Bronchial smooth muscle cell (primary cell): ENCODE data around the gene TTPAL. TPM values are rescaled to one million over a fixed set of nuclear protein-coding genes. Genes with fewer than 3 reads are reported as not detected.

Experiments used
- total RNA-seq: library from RNA; depleted of rRNA; stranded (reverse); fragments of >200 nt; gene quantifications from 2 replicates; pipeline ENCODE4 v1.2.1, GENCODE V29; 2014

Gene TTPAL, protein sequence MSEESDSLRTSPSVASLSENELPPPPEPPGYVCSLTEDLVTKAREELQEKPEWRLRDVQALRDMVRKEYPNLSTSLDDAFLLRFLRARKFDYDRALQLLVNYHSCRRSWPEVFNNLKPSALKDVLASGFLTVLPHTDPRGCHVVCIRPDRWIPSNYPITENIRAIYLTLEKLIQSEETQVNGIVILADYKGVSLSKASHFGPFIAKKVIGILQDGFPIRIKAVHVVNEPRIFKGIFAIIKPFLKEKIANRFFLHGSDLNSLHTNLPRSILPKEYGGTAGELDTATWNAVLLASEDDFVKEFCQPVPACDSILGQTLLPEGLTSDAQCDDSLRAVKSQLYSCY
- 5.5 and 7.7 TPM in 2 replicates for total RNA-seq

DNA sequence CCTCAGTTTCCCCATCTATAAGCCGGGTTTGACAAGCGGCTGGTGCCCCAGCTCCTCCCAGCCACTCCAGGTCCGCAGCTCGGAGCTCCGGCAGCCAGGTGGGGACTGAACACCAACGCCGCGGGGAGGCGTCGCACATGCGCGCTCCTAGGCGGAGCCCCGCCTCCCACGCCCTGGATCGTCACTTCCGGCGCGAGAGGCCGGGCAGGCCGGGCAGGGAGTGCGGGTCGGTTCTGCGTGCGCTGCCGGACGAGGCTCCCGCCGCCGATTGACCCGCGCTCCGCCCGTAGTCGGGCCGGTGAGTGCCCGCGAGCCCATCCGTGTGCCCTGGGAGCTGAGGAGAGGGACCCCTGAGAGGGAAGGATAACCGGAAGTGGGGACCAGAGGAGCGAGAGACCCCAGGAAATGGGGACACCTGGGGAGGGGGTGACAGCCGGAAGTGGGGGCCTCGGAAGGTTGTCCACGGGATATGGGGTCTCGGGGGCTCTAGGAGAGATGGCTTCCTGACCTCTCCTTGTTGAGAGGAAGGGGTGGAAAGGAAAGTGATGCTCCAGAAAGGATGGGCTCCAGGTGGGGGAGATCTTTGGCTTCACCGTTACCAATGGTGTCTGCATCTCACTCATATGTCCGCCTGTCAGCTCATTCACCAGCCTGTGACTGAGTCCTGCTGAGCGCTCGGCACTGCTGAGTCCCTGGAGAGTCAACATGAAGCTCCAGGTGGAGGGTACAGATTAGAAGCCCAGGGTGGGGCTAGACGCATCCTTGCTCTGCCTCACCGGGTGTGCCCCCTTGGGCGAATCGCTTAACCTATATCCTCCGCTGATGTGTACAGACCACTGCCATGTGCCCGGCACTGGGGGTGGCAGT lies at the start of gene TTPAL:
Gene TTPAL, plus strand, starts transcription at position 181 of the 867 bp plus-strand sequence. CDS start 4,126 bp downstream, outside the sequence.

DNA sequence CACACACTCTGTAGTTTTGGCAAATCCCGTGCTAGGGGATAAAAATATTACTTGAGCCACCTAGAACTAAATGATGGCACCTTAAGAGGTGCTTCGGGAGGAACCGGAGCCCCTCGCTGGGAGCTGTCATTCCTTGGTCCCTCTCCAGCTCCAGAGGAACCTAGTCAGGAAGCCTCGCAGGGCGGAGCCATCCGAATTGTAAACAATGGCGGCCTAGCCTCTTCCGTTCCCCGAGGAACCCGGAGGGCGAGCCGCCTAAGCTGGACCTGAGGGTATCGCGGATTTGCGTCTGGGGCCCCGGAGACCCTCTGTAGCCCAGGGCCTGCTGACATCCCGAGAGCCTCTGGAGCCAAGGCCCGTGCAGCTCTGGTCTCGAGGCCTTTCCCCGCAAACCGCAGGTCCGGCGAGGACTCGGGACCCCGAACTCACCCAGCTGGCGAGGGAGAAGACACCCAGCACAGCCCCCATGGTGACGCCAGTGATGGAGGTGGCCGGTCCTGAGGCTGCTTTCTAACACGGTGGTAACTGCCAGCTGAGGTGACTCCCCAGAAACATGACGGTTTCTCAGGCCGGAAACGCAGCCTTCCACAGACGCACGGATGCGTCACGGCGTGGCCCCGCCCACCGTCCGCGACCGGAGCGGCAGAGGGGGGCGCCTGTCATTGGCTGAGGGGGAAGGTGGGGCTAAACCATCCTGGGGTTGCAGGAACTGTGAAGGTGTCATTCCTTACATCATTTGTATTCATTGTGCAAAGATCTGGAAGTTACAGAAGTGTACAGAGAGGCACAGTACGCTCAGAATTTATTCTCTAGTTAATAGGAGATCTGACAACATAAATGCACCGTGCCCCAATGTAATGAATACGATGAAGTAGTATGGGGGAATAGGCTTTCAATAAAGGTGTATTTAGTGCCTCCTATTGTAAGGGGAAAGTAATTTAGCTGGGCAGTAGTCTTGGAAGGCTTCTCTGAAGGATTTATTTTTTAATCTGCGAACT lies 46.1 kb downstream of the TTPAL start, which contains the start of gene SERINC3:
Gene SERINC3, minus strand, starts transcription at position 587 of the 998 bp plus-strand sequence. Its CDS starts 119 bp downstream, at position 468.

Other genes with a start within 250 kb of the TTPAL start
- 0.17 TPM in 1 of 2 replicates, not detected in the other for gene GDAP1L1, start 228.6 kb upstream of the TTPAL start, total RNA-seq
- gene FITM2, start 164.7 kb upstream of the TTPAL start, total RNA-seq: 4.4 and 6.7 TPM in 2 replicates
- not detected in 2 replicates for gene R3HDML, start 138.8 kb upstream of the TTPAL start, total RNA-seq
- gene HNF4A, start 120.2 kb upstream of the TTPAL start, total RNA-seq: not detected in 2 replicates
- 95.7 and 131 TPM in 2 replicates for gene SERINC3, start 46.2 kb downstream of the TTPAL start, total RNA-seq
- gene PKIG, start 106.7 kb downstream of the TTPAL start, total RNA-seq: 57.8 and 60.9 TPM in 2 replicates
- gene ADA, start 175.8 kb downstream of the TTPAL start, total RNA-seq: 9.4 and 11.3 TPM in 2 replicates
- gene CCN5, start 239.5 kb downstream of the TTPAL start, total RNA-seq: 3.0 and 8.8 TPM in 2 replicates